Cardiac fibroblast (primary cell): Measurements from ENCODE around the gene FANCC.

Experiments used
- DNase-seq, 2 donors: peaks; one replicate each; pipeline versions ENCODE4 v3.0.0 to v3.0.0-alpha.2; 2010; ENCODE audit warnings: low read depth in 2 of 2
- H3K4me3 ChIP-seq, 2 donors: replicated peaks in 1 of 2; 1 replicate in 1 of 2; 2 replicates in 1 of 2; pipeline ENCODE4 v1.5.1; 2011; ENCODE audit warnings: low read depth in 2 of 2, low read length in 2 of 2, mild to moderate bottlenecking in 2 of 2, moderate library complexity in 1 of 2
- CTCF ChIP-seq: IDR thresholded peaks from one replicate; pipeline ENCODE4 v1.5.1; 2011; ENCODE audit warnings: low read depth, mild to moderate bottlenecking, low read length, inconsistent platforms

The FANCC gene

DNA sequence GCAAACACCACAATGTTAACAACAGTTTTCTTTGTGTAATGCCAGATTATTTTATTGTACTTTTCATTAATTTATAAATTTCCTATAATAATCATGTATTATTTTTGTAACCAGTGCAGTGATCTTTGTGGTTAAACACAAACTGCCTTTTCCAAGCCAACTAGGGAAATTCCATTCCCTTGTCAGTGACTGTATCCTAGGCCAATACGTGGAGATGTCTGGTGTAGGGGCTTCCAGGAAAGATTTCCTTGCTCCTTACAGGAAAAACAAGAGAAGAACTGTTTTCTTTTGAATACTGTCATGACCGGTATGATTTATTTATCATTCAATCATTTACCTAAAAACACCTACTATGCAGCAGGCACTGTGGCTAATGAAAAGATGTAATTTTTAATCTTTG is 31.4 kb downstream of the FANCC start:
- no peak for TF ChIP-seq CTCF
- DNase-seq = peak in 1 of 2 donors; percentile 24
- no peak overlapping the region for H3K4me3 ChIP-seq

DNA sequence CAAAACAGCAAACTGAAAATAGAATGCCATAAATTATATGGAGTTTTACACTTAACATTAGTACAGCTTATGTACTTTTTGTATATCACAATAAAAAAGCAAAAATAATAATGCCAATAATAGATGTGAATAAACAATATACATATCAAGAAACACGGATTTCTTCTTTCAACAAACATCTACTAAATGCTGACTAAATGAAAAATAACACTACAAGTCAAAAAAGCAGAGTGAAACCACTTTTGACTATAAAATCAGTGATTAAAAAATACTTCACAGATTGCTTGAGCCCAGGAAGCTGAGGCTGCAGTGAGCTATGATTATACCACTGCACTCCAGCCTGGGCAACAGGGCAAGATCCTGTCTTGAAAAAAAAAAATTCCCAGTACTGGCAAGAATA is 32.2 kb downstream of the FANCC start:
- TF ChIP-seq CTCF = no peak
- DNase-seq = no peak
- H3K4me3 ChIP-seq = no peak overlapping the region

- DNase-seq = peak in 1 of 2 donors; percentile 12
- no peak overlapping the region for H3K4me3 ChIP-seq
Observed at GRCh38 chr9:95284162-95285080, 33.1 kb downstream of the FANCC start.

GRCh38 chr9:95283673-95284072 is 33.8 kb downstream of the FANCC start:
- no peak for DNase-seq
- no peak for TF ChIP-seq CTCF
- H3K4me3 ChIP-seq = no peak overlapping the region

More at GRCh38 chr9:95284162-95285080, 33.1 kb downstream of the FANCC start:
- no peak for TF ChIP-seq CTCF

GRCh38 chr9:95282332-95282731 is 35.2 kb downstream of the FANCC start:
- H3K4me3 ChIP-seq = no peak overlapping the region
- DNase-seq = no peak
- TF ChIP-seq CTCF = no peak

GRCh38 chr9:95280745-95281144 is 36.8 kb downstream of the FANCC start:
- no peak for DNase-seq
- no peak overlapping the region for H3K4me3 ChIP-seq
- no peak for TF ChIP-seq CTCF

DNA sequence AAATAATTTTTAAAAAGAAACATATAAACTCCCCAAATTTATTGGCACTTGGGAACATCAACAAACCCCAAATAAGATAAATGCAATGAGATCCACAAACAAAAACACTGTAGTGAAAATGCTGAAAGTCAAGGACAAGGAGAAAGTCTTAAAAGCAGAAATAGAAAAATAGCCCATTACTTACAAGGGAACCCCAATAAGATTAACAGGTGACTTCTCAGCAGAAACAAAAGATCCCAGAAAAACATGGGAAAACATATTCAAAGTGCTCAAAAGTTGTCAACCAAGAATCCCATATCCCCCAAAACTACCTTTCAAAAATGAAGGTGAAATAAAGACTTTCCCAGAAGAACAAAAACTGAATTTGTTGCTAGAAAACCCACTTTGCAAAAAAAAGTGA is 40.0 kb downstream of the FANCC start:
- TF ChIP-seq CTCF = no peak
- DNase-seq = no peak
- no peak overlapping the region for H3K4me3 ChIP-seq
